GM18498 (cell line): ENCODE measurements around the gene KATNAL1.
"Not testable (repeated sequence)": the region's sequence is repeated elsewhere in the genome, so short reads cannot be mapped to it uniquely, and the experiment has no call there.

Experiments used
- ATAC-seq: cut with Tn5 transposase; IDR thresholded peaks from one replicate; pipeline ENCODE4 v1.9.1; 2021; ENCODE audit warnings: mild to moderate bottlenecking, moderate library complexity; ENCODE audit not compliant: unreplicated experiment

KATNAL1 gene

GRCh38 chr13:30224732-30225131, 82.6 kb downstream of the KATNAL1 start:
- no peak for ATAC-seq

DNA sequence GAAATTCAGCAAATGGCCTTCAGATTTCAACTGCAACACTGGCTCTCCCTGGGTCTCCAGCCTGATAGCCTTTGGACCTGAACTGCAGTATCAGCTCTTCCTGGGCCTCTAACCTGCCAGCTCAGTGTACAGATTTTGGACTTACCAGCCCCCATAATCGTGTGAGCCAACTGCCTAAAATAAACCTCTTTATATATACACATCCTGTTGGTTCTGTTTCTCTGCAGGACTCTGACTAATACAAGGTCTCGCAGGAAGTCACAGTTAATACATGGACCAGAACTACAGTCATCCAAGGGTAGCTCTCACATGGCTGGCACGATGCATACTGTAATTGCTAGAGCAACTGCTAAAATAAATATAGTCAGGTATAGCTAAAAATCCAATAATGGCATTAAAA, 85.1 kb downstream of the KATNAL1 start:
- ATAC-seq = no peak

- no peak for ATAC-seq
These were observed 91.2 kb downstream of the KATNAL1 start for GRCh38 chr13:30216111-30216510.

- no peak for ATAC-seq
These were observed 95.1 kb downstream of the KATNAL1 start for GRCh38 chr13:30212256-30212655.

GRCh38 chr13:30211745-30212144, 95.6 kb downstream of the KATNAL1 start:
- ATAC-seq = no peak

GRCh38 chr13:30204564-30204963, 102.8 kb downstream of the KATNAL1 start:
- peak; percentile 59 for ATAC-seq

- ATAC-seq = no peak
These were observed 111.3 kb downstream of the KATNAL1 start for GRCh38 chr13:30196025-30196424.

GRCh38 chr13:30194906-30195305, 112.4 kb downstream of the KATNAL1 start:
- ATAC-seq = no peak

GRCh38 chr13:30193279-30194234, 113.8 kb downstream of the KATNAL1 start:
- no peak for ATAC-seq

- no peak for ATAC-seq
These were observed 114.8 kb downstream of the KATNAL1 start for GRCh38 chr13:30192320-30193093.

DNA sequence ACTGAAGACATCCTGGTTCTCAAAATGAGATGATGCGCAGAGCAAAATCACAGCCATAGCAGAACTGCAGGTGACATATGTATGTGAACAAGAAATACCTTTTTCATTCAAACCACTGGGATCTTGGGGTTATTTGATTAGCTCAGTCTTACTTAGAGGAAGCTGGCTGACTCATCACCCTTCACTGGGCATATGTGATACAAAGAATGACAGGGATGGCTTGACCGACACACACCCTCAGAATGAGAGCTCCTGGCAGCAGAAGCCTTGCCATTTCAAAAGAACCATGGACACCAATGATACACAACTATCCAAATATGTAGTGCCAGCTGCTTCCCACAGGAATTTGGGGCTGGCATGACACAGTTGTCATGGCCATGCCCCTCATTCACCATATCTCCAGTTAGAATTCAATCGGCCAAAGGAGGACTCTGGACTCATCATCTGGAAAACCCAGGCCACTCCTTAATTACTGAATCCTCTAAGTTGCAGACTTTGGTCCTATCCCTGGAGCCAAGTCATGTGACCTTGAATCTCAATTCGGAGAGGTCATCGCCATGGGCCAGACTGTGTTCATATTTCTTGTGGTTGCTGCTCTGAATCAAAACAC, 115.8 kb downstream of the KATNAL1 start:
- no peak for ATAC-seq

DNA sequence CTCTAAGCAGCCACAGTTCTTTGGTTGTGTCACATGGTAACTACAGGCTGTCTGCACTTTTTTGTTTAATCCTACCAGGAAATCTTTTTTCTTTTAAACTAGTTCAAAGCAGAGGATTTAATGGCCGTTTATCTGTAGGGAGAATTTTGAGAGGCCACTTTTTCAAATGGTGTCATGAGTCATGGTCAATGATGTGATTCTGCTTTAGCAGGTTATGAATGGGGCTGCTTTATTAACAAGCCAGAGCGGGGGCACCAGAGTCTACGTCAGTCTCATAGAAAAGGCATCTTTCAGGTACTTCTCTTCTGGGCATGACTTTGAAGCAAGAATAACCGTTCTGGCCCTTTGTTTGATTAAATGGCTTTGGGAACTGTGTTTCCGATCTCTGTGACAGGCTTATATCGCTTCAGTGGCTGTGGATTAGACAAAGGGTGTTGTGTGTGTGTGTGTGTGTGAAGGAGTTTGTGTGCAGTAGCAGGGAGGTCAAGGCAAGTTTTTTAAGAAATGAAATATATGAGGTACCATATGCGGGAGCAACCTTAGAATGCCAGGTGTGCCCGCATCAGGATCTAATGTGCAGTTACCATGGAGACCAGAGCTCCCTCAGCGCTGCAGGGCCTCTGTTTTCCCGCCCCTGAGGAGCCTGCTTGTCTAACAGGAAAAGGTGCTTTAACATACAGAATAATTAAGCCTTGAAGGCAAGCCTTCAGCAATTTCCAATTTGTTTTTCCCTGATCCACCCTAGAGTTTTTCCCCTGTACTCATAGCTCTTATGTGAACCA, 120.5 kb downstream of the KATNAL1 start:
- no peak for ATAC-seq

- ATAC-seq = no peak
These were observed 125.3 kb downstream of the KATNAL1 start for GRCh38 chr13:30181888-30182651.

- no peak for ATAC-seq
These were observed 127.6 kb downstream of the KATNAL1 start for GRCh38 chr13:30179597-30180276.

- no peak for ATAC-seq
These were observed 128.4 kb downstream of the KATNAL1 start for GRCh38 chr13:30178976-30179375.

DNA sequence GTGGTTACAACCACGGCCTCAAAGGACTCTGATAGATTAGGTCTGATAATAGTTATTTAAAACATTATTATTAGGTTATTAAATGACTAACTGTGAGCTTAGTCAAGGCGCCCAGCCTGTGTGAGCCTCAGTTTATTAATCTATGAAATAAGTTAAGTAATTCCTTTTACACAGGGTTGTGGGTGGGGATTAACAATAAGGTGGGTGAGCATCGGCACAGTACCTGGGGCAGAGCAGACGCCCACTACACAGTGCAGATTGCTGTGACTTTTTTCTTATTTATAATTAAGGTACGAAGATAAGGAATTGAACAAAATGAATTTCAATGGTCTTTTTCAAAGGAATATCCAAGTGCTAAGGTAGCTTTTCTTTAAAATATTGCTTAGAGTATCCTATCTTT, 132.2 kb downstream of the KATNAL1 start:
- no peak for ATAC-seq

- not testable (repeated sequence) for ATAC-seq
These were observed 133.1 kb downstream of the KATNAL1 start for GRCh38 chr13:30174250-30174649.

DNA sequence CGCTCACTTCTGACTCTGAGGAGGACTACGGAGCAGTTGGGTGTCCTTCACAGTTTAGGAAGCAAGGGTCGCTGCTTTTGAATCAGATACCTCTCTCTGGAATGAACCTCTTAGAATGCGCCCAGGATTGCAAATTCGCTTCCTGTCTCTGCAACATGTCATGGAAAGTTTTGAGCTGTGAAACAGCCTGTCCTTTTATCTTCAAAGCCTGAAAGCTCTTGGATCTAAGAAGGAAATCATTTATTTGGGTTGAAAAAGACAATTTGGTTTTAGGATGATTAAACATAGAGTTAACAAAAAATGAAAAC, 134.1 kb downstream of the KATNAL1 start:
- no peak for ATAC-seq

GRCh38 chr13:30172593-30173302, 134.6 kb downstream of the KATNAL1 start:
- ATAC-seq = no peak
